H1 (cell line): ENCODE results near the gene SPTBN4. TPM values are rescaled to one million over a fixed set of nuclear protein-coding genes. Genes with fewer than 3 reads are reported as not detected.
"Not testable (repeated sequence)": the region's sequence is repeated elsewhere in the genome, so short reads cannot be mapped to it uniquely, and the experiment has no call there.

ENCODE experiments used
- CTCF ChIA-PET: fragments of 300-600 bp; sonication (Branson Sonifier 250); formaldehyde crosslinking; loops from one replicate; lab custom pipeline; 2021; ENCODE audit not compliant: partially characterized antibody; lab: Charles Lee
- POLR2A ChIA-PET: fragments of 300-600 bp; sonication (Branson Sonifier 250); formaldehyde crosslinking; loops from one replicate; lab custom pipeline; 2021; ENCODE audit warnings: inconsistent platforms; ENCODE audit not compliant: partially characterized antibody; lab: Charles Lee
- DNase-seq, 2 experiments: peaks; one replicate each; pipeline versions ENCODE4 v3.0.0 to v3.0.0-alpha.2; 2010 to 2022; ENCODE audit warnings: low spot score in 2 of 2, low read depth in 1 of 2, mixed read lengths in 1 of 2
- FAIRE-seq: peaks from 2 replicates; lab custom pipeline; 2011; peaks lifted over from hg19 to GRCh38; lab: Jason Lieb, UNC
- H2AFZ ChIP-seq: 2 replicates; pipeline ENCODE4 v1.8.1; 2012; ENCODE audit warnings: low read length, inconsistent platforms
- H2AK5ac ChIP-seq: 2 replicates; pipeline ENCODE4 v1.6.1; 2013; ENCODE audit warnings: low read depth, low read length
- H2BK120ac ChIP-seq: replicated peaks from 2 replicates; pipeline ENCODE3; 2013; ENCODE audit warnings: low read depth, low read length, inconsistent platforms
- H2BK12ac ChIP-seq: 2 replicates; pipeline ENCODE4 v1.6.1; 2013; ENCODE audit warnings: low read depth, low read length
- H2BK15ac ChIP-seq: 2 replicates; pipeline ENCODE4 v1.6.1; 2013; ENCODE audit warnings: low read length
- H2BK20ac ChIP-seq: 2 replicates; pipeline ENCODE4 v1.6.1; 2013; ENCODE audit warnings: low read length
- H2BK5ac ChIP-seq: 2 replicates; pipeline ENCODE4 v1.6.1; 2013; ENCODE audit warnings: low read depth, low read length
- H3K14ac ChIP-seq: 2 replicates; pipeline ENCODE4 v1.6.1; 2013; ENCODE audit warnings: inconsistent platforms; ENCODE audit not compliant: insufficient read length
- H3K18ac ChIP-seq: 2 replicates; pipeline ENCODE4 v1.6.1; 2013; ENCODE audit warnings: low read length; ENCODE audit errors: extremely low read depth
- H3K23ac ChIP-seq: 2 replicates; pipeline ENCODE4 v1.6.1; 2013; ENCODE audit warnings: inconsistent platforms; ENCODE audit not compliant: insufficient read length
- H3K23me2 ChIP-seq: 2 replicates; pipeline ENCODE4 v1.6.1; 2013; ENCODE audit warnings: low read depth, low read length
- H3K27ac ChIP-seq: 2 replicates; pipeline ENCODE4 v1.6.1; 2011; ENCODE audit warnings: low read depth, low read length, inconsistent platforms
- H3K27me3 ChIP-seq, 4 experiments: replicated peaks in 1 of 4; 1 replicate in 1 of 4; 2 replicates in 3 of 4; pipeline versions ENCODE4 v1.6.1 to v1.8.1; 2011 to 2013; ENCODE audit warnings: low read length in 3 of 4, mild to moderate bottlenecking in 3 of 4, inconsistent platforms in 2 of 4, mixed read lengths in 2 of 4, moderate library complexity in 1 of 4; ENCODE audit not compliant: control insufficient read depth in 3 of 4, insufficient read depth in 3 of 4; ENCODE audit errors: extremely low read depth in 1 of 4
- H3K36me3 ChIP-seq, 4 experiments: 2 replicates each; pipeline versions ENCODE4 v1.6.1 to v1.8.1; 2011 to 2013; ENCODE audit warnings: mild to moderate bottlenecking in 4 of 4, low read length in 3 of 4, moderate library complexity in 2 of 4, control low read depth in 1 of 4, inconsistent platforms in 1 of 4; ENCODE audit not compliant: insufficient read depth in 4 of 4, control insufficient read depth in 2 of 4
- H3K4ac ChIP-seq: replicated peaks from 2 replicates; pipeline ENCODE3; 2013; ENCODE audit warnings: low read length, low read depth, mixed read lengths, inconsistent platforms; ENCODE audit not compliant: insufficient read length
- H3K4me1 ChIP-seq, 4 experiments: replicated peaks in 1 of 4; 1 replicate in 1 of 4; 2 replicates in 3 of 4; pipeline versions ENCODE4 v1.6.1 to v1.8.1; 2011 to 2013; ENCODE audit warnings: low read length in 3 of 4, inconsistent platforms in 2 of 4, mixed read lengths in 1 of 4; ENCODE audit not compliant: insufficient read depth in 4 of 4, control insufficient read depth in 3 of 4
- H3K4me2 ChIP-seq, 2 experiments: 2 replicates each; pipeline versions ENCODE4 v1.6.1 to v1.8.1; 2011 to 2013; ENCODE audit warnings: low read depth in 2 of 2, low read length in 2 of 2, control low read depth in 1 of 2, inconsistent platforms in 1 of 2, mild to moderate bottlenecking in 1 of 2; ENCODE audit not compliant: insufficient read depth in 1 of 2
- H3K4me3 ChIP-seq, 4 experiments: fragments of 200-600, 300-600 bp in 1 of 4; sonication (generic), shearing (Covaris generic), sonication (Bioruptor Twin) in 1 of 4; 2 replicates each; pipeline versions ENCODE4 v1.5.1 to v1.8.1; 2011 to 2016; ENCODE audit warnings: low read length in 4 of 4, low read depth in 3 of 4, control low read depth in 2 of 4, inconsistent platforms in 2 of 4, mild to moderate bottlenecking in 2 of 4, mixed read lengths in 1 of 4, moderate library complexity in 1 of 4; ENCODE audit not compliant: insufficient read depth in 2 of 4; ENCODE audit errors: extremely low read depth in 1 of 4
- H3K56ac ChIP-seq: replicated peaks from 2 replicates; pipeline ENCODE3; 2013; ENCODE audit warnings: low read depth, mild to moderate bottlenecking, mixed read lengths, low read length, inconsistent platforms; ENCODE audit not compliant: insufficient read length
- H3K79me1 ChIP-seq: 2 replicates; pipeline ENCODE4 v1.6.1; 2013; ENCODE audit warnings: low read depth, low read length, control low read depth
- H3K79me2 ChIP-seq, 2 experiments: 2 replicates each; pipeline versions ENCODE4 v1.6.1 to v1.8.1; 2012 to 2013; ENCODE audit warnings: low read length in 2 of 2, mild to moderate bottlenecking in 2 of 2, inconsistent platforms in 1 of 2; ENCODE audit not compliant: insufficient read depth in 2 of 2, control insufficient read depth in 1 of 2
- H3K9ac ChIP-seq, 4 experiments: replicated peaks in 1 of 4; 1 replicate in 1 of 4; 2 replicates in 3 of 4; pipeline versions ENCODE4 v1.6.1 to v1.8.1; 2011 to 2013; ENCODE audit warnings: low read depth in 3 of 4, low read length in 3 of 4, control low read depth in 2 of 4, mild to moderate bottlenecking in 2 of 4, moderate library complexity in 2 of 4, inconsistent platforms in 1 of 4; ENCODE audit errors: extremely low read depth in 1 of 4
- H3K9me3 ChIP-seq, 2 experiments: 2 replicates each; pipeline versions ENCODE4 v1.6.1 to v1.8.1; 2012 to 2013; ENCODE audit warnings: mild to moderate bottlenecking in 2 of 2, moderate library complexity in 2 of 2, control low read depth in 1 of 2, inconsistent platforms in 1 of 2, low read depth in 1 of 2, low read length in 1 of 2, mixed read lengths in 1 of 2; ENCODE audit not compliant: insufficient read depth in 2 of 2
- H4K20me1 ChIP-seq, 2 experiments: replicated peaks in 1 of 2; 2 replicates each; pipeline versions ENCODE3 to v1.8.1; 2011 to 2013; ENCODE audit warnings: inconsistent platforms in 2 of 2, low read length in 2 of 2, mild to moderate bottlenecking in 1 of 2; ENCODE audit not compliant: insufficient read depth in 2 of 2, control insufficient read depth in 1 of 2
- H4K5ac ChIP-seq: 2 replicates; pipeline ENCODE4 v1.6.1; 2013; ENCODE audit warnings: low read length, low read depth, mixed read lengths, inconsistent platforms; ENCODE audit not compliant: insufficient read length
- H4K8ac ChIP-seq: 2 replicates; pipeline ENCODE4 v1.8.0; 2013; ENCODE audit warnings: mild to moderate bottlenecking, moderate library complexity, low read length, inconsistent platforms; ENCODE audit not compliant: insufficient read depth; ENCODE audit errors: extremely low read depth
- H4K91ac ChIP-seq: replicated peaks from 2 replicates; pipeline ENCODE3; 2013; ENCODE audit warnings: low read length, mixed read lengths, inconsistent platforms; ENCODE audit not compliant: insufficient read length
- WGBS, 2 experiments: shearing (Covaris generic) in 1 of 2; methylation state at CpG; one replicate each; pipeline versions ENCODE4 v1.1.6 to v1.1.7; 2013 to 2015; ENCODE audit warnings: low lambda C conversion rate in 2 of 2, mixed read lengths in 2 of 2, inconsistent platforms in 1 of 2, low coverage in 1 of 2, missing lambda C conversion rate in 1 of 2; ENCODE audit not compliant: insufficient replicate concordance in 2 of 2, insufficient coverage in 1 of 2, insufficient read length in 1 of 2; ENCODE audit errors: extremely low coverage in 1 of 2, missing lambda C conversion rate in 1 of 2; 5-methylcytosine and 5-hydroxymethylcytosine counted together
- polyA plus RNA-seq, 7 experiments: library from polyadenylated mRNA; depleted of rRNA in 3 of 7; stranded (reverse) in 5 of 7; unstranded in 2 of 7; fragments of >200 nt in 5 of 7; fragments of 200-250 nt in 2 of 7; gene quantifications; 1 replicate in 5 of 7; 2 replicates in 1 of 7; 4 replicates in 1 of 7; pipeline versions ENCODE4 v1.2.1 to v1.2.3, GENCODE V29; 2011 to 2013; ENCODE audit warnings: missing spikeins in 2 of 7, mixed read lengths in 2 of 7
- total RNA-seq: library from RNA; stranded (reverse); fragmentation: NEBNext Ultra II Directional; extraction: Animal tissue kit (Norgen Biotek cat#: 25700); gene quantifications from 2 replicates; pipeline ENCODE4 v1.2.1, GENCODE V29; 2021

SPTBN4 gene
- total and polyA plus RNA-seq, 2 of the 8 experiments (the other 6 are each of a cell fraction or from before 2014, with no cell fraction given): 1.9 to 3.0 TPM

- CTCF ChIA-PET: interaction anchor here (1.0 to 5.3 kb wide), 3 partner anchors 10 to 22 kb away, joined by 3 to 51 read pairs (median 4); no protein-coding TSS in a partner anchor
- not testable (repeated sequence) for H2BK20ac ChIP-seq, H3K9ac ChIP-seq, H3K4me3 ChIP-seq, FAIRE-seq, H3K14ac ChIP-seq, H2BK15ac ChIP-seq, H2AFZ ChIP-seq, H4K91ac ChIP-seq, H4K8ac ChIP-seq, H3K4ac ChIP-seq, DNase-seq, H4K20me1 ChIP-seq, H3K18ac ChIP-seq, H2BK12ac ChIP-seq, H3K9me3 ChIP-seq, H3K23ac ChIP-seq, H3K27me3 ChIP-seq, H3K79me1 ChIP-seq, H3K79me2 ChIP-seq, H3K23me2 ChIP-seq, H3K56ac ChIP-seq, H4K5ac ChIP-seq, H3K27ac ChIP-seq, H2BK120ac ChIP-seq, H2AK5ac ChIP-seq
- Histone ChIP-seq H2BK5ac (peak overlapping the region; percentile 61; the same call in 1 of the 2 replicates), H3K4me2 (peak overlapping the region; percentile 54 to 81; a peak in 2 of 4 replicates), H3K36me3 (peaks cover 5 to 37% (median 15%) of the 10 kb centered on the region in 4 experiments; a peak in 7 of 8 replicates), H3K4me1 (peaks cover 0 to 18% (median 8%) of the 10 kb centered on the region in 4 experiments; a peak in 6 of 7 replicates)
- POLR2A ChIA-PET: interaction anchor here (1.0 to 2.3 kb wide), 5 partner anchors 9 to 34 kb away, joined by 3 to 14 read pairs (median 7); no protein-coding TSS in a partner anchor
- 83% methylated on average over 14 of the region's 14 CpGs; no CpG with 5 or more reads in 1 of the 2 experiments for WGBS, 2 experiments
Observed at GRCh38 chr19:40624369-40625153, 157.8 kb downstream of the SPTBN4 start.
